A673 (cell line): Measurements from ENCODE around the gene MBOAT7. TPM values are rescaled to one million over a fixed set of nuclear protein-coding genes. Genes with fewer than 3 reads are reported as not detected.
"Not testable (repeated sequence)": the region's sequence is repeated elsewhere in the genome, so short reads cannot be mapped to it uniquely, and the experiment has no call there.

ENCODE experiments used
- BruUV-seq: library from RNA; stranded (reverse); fragments of 400-500 nt; replicated peaks from 2 replicates; lab custom pipeline; 2021; lab: Mats Ljungman, UMichigan
- CTCF ChIA-PET: fragments of 300-600 bp; sonication (Branson Sonifier 250); formaldehyde crosslinking; loops from one replicate; lab custom pipeline; 2022; ENCODE audit warnings: antibody characterized with exemption; lab: Charles Lee
- POLR2A ChIA-PET: fragments of 300-600 bp; sonication (Branson Sonifier 250); formaldehyde crosslinking; loops from one replicate; lab custom pipeline; 2022; ENCODE audit warnings: antibody characterized with exemption; ENCODE audit not compliant: low non-redundant PET; lab: Charles Lee
- DNase-seq: peaks from one replicate; pipeline ENCODE4 v3.0.0-alpha.2; 2015; ENCODE audit warnings: low spot score
- H3K27ac ChIP-seq: fragments of 200-600 bp; sonication (generic); 2 replicates; pipeline ENCODE4 v1.5.1; 2016; ENCODE audit warnings: mixed run types, low read depth, mild to moderate bottlenecking, mixed read lengths, antibody characterized with exemption, low read length; ENCODE audit not compliant: poor library complexity, severe bottlenecking
- H3K27me3 ChIP-seq: fragments of 200-600 bp; sonication (generic); replicated peaks from 2 replicates; pipeline ENCODE4 v1.6.1; 2017; ENCODE audit warnings: mixed run types, low read depth, mild to moderate bottlenecking, mixed read lengths, antibody characterized with exemption, low read length; ENCODE audit not compliant: insufficient read depth, poor library complexity
- H3K36me3 ChIP-seq: fragments of 200-600 bp; sonication (generic); 2 replicates; pipeline ENCODE4 v1.6.1; 2016; ENCODE audit warnings: mixed run types, mild to moderate bottlenecking, mixed read lengths, antibody characterized with exemption, low read length; ENCODE audit not compliant: insufficient read depth, poor library complexity, severe bottlenecking
- H3K4me1 ChIP-seq: fragments of 200-600 bp; sonication (generic); 2 replicates; pipeline ENCODE4 v1.6.1; 2017; ENCODE audit warnings: mixed run types, mild to moderate bottlenecking, mixed read lengths, antibody characterized with exemption, low read length; ENCODE audit not compliant: insufficient read depth, poor library complexity, severe bottlenecking
- H3K4me3 ChIP-seq: fragments of 200-600 bp; sonication (generic); 2 replicates; pipeline ENCODE4 v1.5.1; 2016; ENCODE audit warnings: low read depth, mixed run types, mild to moderate bottlenecking, mixed read lengths, low read length; ENCODE audit not compliant: poor library complexity, severe bottlenecking
- H3K9me3 ChIP-seq: fragments of 200-600 bp; sonication (generic); 2 replicates; pipeline ENCODE4 v1.6.1; 2016; ENCODE audit warnings: mixed run types, low read depth, mild to moderate bottlenecking, mixed read lengths, antibody characterized with exemption, low read length; ENCODE audit not compliant: poor library complexity, severe bottlenecking
- CTCF ChIP-seq: fragments of 300-800, 200-600 bp; sonication (generic); conservative IDR thresholded peaks from 2 replicates; pipeline ENCODE4 v1.5.1; 2017; ENCODE audit warnings: low read depth, mild to moderate bottlenecking, antibody characterized with exemption, low read length, moderate library complexity, mixed read lengths
- EZH2 ChIP-seq: fragments of 200-600 bp; sonication (generic); IDR thresholded peaks from 2 replicates; pipeline ENCODE4 v1.6.1; 2017; ENCODE audit warnings: borderline replicate concordance, low read depth, mild to moderate bottlenecking, mixed read lengths, antibody characterized with exemption, low read length; ENCODE audit not compliant: poor library complexity, severe bottlenecking
- intact Hi-C: fragments of 100-400 bp; cut with micrococcal nuclease; formaldehyde crosslinking; loops from one replicate; pipeline ENCODE4 v1.10.0; 2022; ENCODE audit not compliant: unreplicated experiment
- total RNA-seq: library from RNA; stranded (reverse); gene quantifications from 2 replicates; pipeline ENCODE4 v1.2.3, GENCODE V29; 2021

MBOAT7 gene
- total RNA-seq, 1 experiment from 2014 or later, result 107 TPM

- Histone ChIP-seq H3K9me3 (no peaks in the 10 kb centered on the region), H3K4me3 (no peak overlapping the region), H3K27me3 (no peaks in the 10 kb centered on the region), H3K4me1 (peaks cover 34% of the 10 kb centered on the region), H3K27ac (no peak overlapping the region), H3K36me3 (peaks cover 50% of the 10 kb centered on the region)
- ChIA-PET POLR2A (no interaction called here), CTCF (no interaction called here)
- intact Hi-C loops, result no loop called here
- TF ChIP-seq EZH2, result no peak
- no peak for TF ChIP-seq CTCF
- DNase-seq, result no peak
- no TSS peak for BruUV-seq
Observed at GRCh38 chr19:54208784-54209057, 19.3 kb upstream of the MBOAT7 start.

- no peak for DNase-seq
- intact Hi-C loops, result no loop called here
- TF ChIP-seq CTCF (no peak), EZH2 (no peak)
- H3K27ac ChIP-seq, result peak overlapping the region; percentile 13
- no peaks in the 10 kb centered on the region for H3K27me3 ChIP-seq
- ChIA-PET POLR2A (interaction anchor here (0.6 kb wide), 1 partner anchor 708 kb away, joined by 7 read pairs; no protein-coding TSS in a partner anchor), CTCF (no interaction called here)
- no peak overlapping the region for H3K4me3 ChIP-seq
- BruUV-seq, result no TSS peak
- peaks cover 39% of the 10 kb centered on the region for H3K4me1 ChIP-seq
- no peaks in the 10 kb centered on the region for H3K9me3 ChIP-seq
- peaks cover 55% of the 10 kb centered on the region for H3K36me3 ChIP-seq
Observed at GRCh38 chr19:54207983-54208783, 18.8 kb upstream of the MBOAT7 start.

- no TSS peak for BruUV-seq
- ChIA-PET CTCF (no interaction called here), POLR2A (interaction anchor here (0.6 kb wide), 1 partner anchor 708 kb away, joined by 7 read pairs; no protein-coding TSS in a partner anchor)
- peaks cover 61% of the 10 kb centered on the region for H3K36me3 ChIP-seq
- H3K4me1 ChIP-seq, result peaks cover 44% of the 10 kb centered on the region
- no peak overlapping the region for H3K4me3 ChIP-seq
- peak overlapping the region; percentile 13 for H3K27ac ChIP-seq
- H3K9me3 ChIP-seq, result no peaks in the 10 kb centered on the region
- H3K27me3 ChIP-seq, result no peaks in the 10 kb centered on the region
- no peak for DNase-seq
- TF ChIP-seq EZH2, result no peak
- intact Hi-C loops, result no loop called here
Observed at GRCh38 chr19:54207676-54207982, 18.2 kb upstream of the MBOAT7 start.

- H3K4me3 ChIP-seq, H3K27ac ChIP-seq, CTCF ChIA-PET, intact Hi-C loops, DNase-seq, H3K9me3 ChIP-seq, H3K27me3 ChIP-seq, POLR2A ChIA-PET, BruUV-seq: not testable (repeated sequence)
- Histone ChIP-seq H3K4me1 (peaks cover 49% of the 10 kb centered on the region), H3K36me3 (peaks cover 65% of the 10 kb centered on the region)
Observed at GRCh38 chr19:54207193-54207592, 17.8 kb upstream of the MBOAT7 start.
